Endothelial cell of hepatic sinusoid (primary cell): ENCODE results near the gene HCK.

Experiments used
- in situ Hi-C: cut with HindIII; loops from 2 replicates; pipeline ENCODE4 v1.10.0; 2017; ENCODE audit warnings: low sequenced_read_pairs

The HCK gene

DNA sequence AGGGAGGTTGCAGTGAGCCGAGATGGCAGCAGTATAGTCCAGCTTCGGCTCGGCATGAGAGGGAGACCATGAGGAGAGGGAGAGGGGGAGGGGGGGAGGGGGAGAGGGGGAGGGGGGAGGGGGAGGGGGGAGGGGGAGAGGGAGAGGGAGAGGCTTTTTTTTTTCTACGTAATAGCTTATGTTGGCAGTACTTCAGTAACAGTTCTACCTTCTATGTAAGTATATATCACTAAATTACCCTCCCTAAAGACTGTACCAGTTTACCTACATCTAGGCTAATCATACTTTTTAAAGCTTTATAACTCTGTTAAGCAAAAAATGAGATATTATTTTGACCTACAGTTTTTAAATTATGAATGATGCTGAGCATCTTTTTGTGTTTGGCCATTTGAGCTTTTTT, 71.0 kb downstream of the HCK start:
- in situ Hi-C loops: no loop called here

DNA sequence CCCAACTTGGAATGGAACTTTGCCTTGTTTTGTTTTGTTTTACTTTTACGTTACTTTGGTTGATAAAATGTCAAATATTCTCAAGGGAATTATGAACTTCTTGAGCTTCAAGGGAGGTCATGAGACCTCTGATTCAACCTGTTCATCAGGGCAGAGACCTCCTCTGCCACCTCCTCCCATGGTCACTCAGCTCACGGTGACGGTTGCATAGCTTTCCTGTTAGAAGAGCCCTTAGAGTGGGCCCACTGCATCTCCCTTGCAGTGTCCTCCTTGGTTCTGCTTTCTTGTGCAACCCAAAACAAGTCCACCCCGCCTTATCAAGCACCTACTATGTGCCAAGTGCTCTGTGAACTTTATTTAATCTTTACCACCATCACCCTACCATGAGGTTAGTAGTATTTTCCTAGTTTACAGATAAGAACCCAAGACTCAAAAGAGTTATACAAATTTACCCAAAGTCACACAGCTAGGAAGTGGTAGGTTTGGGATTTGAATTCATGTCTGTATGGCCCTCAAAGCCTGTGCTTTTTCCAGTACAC, 72.9 kb downstream of the HCK start:
- in situ Hi-C loops: no loop called here

DNA sequence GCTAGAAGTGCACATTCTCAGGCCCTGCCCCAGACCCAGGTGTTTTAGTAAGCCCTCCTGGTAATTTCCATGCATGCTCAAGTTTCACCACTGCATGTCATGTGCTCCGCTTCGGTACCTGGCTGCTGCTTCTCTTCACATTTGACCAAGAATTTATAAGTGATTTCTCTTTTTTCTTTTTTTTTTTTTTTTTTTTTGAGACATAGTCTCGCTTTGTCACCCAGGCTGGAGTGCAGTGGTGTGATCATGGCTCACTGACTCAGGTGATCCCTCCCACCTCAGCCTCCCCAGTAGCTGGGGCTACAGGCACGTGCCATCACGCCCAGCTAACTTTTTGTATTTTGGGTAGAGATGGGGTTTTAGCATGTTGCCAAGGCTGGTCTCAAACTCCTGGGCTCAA, 73.5 kb downstream of the HCK start:
- in situ Hi-C loops: no loop called here

DNA sequence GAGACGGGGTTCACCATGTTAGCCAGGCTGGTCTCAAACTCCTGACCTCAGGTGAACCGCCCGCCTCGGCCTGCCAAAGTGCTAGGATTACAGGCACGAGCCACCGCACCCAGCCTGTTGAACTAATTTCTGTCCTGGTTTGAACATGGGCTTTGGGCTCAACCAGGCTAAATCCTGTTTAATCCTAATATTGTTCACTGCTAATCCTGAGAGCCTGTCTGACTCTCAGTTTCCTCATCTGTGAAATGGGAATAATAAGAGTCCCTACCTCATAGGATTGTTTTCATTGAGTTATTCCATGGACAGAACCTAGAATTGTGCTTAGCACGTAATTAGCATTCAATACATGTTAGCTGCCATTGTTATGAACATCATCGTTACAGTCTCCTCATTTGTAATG, 74.9 kb downstream of the HCK start:
- in situ Hi-C loops: no loop called here

DNA sequence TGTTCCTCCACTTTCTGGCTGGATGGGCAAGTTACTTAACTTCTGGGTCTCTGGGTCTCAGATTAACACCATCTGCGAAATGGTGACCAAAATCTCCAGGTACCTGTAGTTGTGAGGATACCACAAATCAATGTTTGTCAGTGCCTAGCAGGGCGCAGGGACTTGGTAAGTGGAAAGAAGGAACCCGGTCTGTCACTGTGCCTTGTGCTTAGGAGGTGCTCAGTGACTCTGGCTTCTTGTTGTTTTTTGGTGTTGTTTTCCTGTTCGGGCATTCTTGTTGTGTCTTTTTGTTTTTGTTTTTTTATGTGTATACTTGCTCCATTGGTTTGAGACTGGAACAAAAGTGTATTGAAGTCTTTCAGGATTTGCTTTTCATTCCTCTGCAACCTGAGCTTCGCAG, 75.3 kb downstream of the HCK start:
- in situ Hi-C loops: no loop called here

DNA sequence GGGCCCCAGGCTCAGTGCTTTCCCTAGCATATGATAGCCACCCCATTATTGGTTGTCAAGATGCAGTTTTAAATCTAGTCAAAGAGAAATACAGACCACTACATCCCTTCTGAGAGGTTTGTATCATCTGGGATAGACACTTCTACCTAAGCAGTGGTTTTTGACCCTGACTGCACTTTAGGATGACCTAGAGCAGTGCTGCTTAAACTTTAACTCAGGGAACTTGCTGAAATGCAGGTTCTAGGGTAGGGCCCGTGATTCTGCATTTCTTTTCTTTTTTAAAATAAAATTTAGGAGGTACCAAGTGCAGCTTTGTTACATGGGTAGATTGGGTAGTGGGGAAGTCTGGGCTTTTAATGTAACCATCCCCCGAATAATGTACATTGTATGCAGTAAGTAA, 76.1 kb downstream of the HCK start:
- in situ Hi-C loops: no loop called here

DNA sequence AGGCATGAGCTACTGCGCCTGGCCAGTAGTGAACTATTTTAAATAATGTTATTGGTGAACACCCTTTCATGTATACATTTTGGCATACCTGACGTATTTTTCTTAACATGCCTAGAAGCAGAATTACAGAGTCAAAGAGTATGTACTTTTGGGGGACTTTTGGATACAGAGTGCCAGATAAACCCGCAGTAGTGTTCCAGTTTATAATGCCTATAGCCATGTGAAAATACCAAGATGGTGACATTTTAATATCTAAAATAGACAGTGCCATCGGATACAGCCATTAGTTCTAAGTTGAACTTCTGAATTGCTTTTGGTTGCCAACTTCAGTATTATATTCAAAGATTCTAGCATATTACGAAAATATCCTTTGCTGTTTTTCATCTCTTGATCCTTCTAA, 77.8 kb downstream of the HCK start:
- in situ Hi-C loops: no loop called here

DNA sequence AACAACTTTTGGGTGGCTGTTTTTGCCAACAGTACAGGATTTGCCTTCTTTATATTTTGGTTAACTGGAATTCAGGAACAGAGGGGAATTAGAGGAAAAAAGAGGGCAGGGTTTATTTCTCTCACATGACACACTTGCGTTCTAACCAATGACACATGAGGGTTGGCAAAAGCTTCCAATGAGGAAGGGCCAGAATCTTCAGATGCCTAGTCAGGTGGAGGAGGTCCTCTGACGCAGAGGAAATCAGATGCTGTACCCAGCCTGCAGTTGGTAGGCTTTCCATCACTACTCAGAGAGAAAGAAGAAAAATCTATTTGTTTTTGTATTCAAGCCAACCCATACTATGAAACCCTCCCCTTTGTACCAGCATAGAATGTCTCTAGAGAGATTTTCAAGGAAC, 78.3 kb downstream of the HCK start:
- in situ Hi-C loops: no loop called here

DNA sequence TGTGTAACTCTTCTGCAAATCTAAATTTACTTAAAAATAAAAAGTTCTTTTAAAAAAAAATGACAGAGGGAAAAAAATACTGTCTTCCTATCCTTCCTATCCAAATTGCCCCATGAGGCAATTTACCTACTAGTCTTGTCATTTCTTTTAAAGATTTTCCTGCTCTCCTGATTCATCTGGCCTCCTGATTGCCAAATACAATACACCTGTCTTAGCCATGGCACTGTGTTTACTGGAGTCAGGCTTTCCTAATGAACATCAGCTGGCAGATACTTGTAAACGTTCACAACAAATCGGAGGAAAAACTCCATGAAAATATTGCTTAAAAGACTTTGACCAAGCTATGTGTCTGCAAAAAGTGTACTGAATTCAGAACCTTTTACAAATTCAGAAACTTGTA, 78.9 kb downstream of the HCK start:
- in situ Hi-C loops: no loop called here

DNA sequence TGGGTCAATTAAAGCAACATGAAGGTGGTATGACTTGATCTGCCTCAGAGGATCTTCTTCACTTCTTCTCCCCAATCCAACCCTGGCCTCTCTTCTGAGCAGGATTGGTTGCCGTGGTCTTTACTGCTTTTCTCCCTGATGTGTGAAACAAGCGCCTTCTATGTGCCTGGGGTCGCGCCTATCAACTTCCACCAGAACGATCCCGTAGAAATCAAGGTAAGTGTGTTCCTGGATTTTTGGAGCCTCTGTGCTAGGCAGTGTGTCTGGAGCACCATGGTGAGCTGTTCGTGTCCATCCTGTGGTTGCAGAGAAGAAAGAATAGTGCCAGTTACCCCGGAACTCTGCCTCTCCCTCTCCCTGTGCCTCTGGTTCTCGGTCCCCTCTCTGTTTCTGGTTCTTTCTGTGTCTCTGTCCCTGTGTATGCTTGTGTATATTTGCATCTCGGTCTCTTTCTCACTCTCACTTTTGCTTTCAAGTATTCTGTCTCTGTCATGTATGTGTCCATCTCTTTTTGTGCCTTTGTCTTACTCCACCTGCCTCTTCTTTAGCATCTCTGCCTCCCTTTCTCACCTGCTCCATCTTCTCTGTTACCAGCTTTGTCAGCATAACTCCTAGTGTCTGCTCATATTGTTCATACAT, 81.0 kb downstream of the HCK start:
- in situ Hi-C loops: no loop called here

DNA sequence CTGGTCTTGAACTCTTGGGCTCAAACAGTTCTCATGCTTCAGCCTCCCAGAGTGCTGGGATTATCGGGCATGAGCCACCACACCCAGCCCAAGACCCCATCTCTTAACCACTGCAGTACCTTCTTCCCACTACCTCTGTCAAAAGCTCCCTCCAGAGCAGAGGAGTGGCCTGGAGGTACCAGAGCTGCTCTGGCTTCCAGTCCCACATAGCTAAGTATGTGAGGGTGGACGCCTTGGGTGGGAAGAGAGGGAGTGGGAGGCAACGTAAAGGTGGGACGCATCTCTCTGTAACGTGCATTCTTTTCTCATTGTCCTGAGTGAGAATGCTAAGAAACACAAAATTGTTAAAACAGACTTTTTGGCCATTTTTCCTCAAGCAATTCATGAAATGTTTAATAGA, 82.0 kb downstream of the HCK start:
- in situ Hi-C loops: no loop called here

DNA sequence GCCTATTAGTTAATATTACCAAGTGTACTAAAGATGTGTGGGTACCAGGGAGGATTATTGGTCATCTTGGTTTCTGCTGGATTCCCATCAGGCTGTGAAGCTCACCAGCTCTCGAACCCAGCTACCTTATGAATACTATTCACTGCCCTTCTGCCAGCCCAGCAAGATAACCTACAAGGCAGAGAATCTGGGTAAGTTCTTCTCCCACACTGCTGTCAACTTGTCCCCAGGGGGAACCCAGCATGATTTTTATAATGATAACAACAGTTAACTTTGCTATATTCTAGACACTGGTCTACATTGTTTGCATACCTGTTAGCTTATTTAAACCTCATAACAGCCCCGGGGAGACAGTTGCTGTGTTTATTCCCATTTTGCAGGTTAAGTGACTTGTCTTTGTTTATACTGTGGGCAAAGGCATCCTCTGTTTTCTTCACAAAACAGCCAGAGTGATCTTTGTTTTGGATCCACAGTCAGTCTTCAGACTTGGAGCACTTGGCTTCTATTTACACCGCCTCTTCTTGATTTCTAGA, 84.0 kb downstream of the HCK start:
- in situ Hi-C loops: no loop called here

DNA sequence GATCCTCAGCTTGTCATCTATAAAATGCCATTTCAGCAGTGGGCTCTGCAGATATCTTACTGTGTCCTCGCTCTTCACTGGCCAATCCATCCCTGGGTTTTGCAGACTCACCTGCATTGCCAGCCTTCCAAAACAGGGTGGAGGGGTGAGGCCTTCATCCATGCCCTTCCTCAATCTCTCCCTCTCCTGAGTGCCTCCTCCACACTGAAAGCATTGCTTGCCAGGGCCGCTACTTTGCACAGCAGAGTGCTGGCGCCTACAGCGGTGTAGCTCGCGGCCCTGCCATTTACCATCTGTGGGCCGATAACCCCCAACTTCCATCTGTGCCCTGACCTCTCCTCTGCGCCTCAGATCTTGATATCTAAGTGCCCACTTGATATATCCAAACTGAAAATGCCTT, 86.9 kb downstream of the HCK start:
- in situ Hi-C loops: no loop called here

DNA sequence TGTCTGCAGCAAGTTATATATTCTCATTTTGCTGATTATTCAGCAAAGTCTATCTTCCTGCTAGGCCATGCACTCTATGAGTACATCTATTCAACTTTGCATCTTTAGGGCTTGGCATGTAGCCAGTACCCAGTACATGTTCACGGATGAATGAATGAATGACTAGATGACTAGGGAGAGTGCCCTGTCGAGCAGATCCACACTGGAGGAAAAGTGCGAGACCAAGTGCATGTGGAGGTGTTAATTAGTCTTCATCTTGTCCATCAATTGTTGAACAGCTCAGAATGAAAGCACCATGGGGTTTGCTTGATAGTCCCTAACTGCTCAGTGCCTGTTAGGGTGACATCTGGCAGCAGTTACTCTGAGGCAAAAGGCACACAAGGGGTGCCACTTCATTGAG, 87.9 kb downstream of the HCK start:
- in situ Hi-C loops: no loop called here

DNA sequence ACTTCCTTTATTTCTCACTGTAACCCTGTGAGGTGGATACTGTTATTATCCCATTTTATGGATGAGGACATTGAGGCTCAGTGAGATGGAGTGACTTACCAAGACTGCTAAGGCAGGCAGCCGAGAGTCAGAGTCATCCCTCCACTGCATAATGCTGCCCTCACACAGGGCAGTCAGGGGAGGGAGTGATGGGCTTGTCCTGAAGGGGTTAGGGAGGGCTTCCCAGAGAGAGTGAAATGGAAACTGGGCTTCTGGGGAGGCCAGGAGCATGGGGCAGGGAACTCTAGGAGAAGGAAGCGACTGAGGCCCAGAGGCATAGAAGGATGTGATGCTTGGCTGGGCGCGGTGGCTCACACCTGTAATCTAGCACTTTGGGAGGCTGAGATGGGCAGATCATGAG, 88.6 kb downstream of the HCK start:
- in situ Hi-C loops: no loop called here

DNA sequence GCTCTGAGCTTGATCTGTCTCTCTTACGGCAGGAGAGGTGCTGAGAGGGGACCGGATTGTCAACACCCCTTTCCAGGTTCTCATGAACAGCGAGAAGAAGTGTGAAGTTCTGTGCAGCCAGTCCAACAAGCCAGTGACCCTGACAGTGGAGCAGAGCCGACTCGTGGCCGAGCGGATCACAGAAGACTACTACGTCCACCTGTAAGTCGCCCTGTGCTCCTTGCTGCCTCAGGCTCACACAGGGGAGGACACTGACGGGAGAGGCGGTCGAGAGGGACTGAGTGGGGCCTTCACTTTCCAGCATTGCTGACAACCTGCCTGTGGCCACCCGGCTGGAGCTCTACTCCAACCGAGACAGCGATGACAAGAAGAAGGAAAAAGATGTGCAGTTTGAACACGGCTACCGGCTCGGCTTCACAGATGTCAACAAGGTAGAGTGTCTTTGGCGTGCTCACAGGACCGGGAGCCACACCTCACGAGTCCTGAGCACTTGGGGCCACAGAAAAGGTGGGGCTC, 89.5 kb downstream of the HCK start:
- in situ Hi-C loops: no loop called here

DNA sequence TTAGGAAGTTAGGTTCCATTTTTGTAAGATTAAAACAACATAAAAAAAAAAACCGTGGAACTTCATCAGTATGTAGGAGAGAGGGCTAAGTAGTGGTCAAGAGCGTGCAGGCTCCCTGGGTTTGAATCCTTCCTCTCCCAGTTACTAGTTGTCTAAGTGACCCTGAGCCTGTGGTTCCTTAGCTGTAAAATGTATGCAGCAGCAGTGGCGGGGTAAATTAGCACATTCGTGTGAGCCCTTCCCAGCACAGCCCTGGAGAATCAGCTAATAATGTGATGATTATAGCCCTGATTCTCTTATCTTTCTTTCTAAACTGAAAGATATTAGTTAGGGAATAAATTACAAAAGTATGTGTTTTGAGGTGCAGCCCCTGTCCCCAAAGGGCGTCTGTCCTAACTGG, 90.0 kb downstream of the HCK start:
- in situ Hi-C loops: no loop called here

DNA sequence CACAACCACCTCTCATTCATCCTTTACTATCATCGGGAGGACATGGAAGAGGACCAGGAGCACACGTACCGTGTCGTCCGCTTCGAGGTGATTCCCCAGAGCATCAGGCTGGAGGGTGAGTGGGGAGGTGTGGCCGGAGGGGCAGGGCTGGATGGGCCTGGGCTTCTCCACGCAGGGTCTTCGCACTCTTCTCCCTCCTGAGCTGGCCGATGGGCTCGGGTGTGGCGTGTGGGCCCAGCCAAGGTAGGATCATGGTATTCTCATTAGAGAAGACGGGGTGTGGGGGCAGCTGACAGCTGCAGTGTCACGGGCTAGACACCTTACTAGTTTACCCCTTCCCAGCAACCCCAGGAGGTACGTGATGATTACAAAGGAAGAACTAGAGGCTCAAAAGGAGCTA, 90.9 kb downstream of the HCK start:
- in situ Hi-C loops: no loop called here

DNA sequence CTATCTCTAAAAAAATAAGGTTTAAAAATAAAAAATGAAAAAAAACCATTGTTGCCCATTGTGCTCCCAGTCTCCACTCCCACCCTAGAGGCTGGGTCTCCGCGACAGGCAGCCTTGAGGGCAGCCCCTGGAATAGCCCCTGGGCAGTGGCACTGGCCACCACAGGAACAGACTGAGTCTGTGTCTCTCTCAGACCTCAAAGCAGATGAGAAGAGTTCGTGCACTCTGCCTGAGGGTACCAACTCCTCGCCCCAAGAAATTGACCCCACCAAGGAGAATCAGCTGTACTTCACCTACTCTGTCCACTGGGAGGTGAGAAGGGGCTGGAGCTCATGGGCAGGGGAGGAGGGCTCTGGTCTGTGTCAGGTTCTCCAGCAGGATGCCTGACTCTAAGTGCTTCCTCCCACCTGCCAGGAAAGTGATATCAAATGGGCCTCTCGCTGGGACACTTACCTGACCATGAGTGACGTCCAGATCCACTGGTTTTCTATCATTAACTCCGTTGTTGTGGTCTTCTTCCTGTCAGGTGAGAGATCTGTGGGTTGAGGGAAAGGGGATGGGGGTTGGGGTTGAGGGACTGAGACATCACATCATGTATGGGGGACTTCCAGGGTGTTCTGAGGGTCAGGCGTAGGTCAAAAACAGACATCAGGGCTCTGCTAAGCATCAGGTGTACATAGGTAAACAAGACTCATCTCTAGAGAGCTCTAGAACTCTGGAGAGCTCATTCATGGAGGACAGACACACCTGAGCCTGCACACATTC, 93.0 kb downstream of the HCK start:
- in situ Hi-C loops: no loop called here

DNA sequence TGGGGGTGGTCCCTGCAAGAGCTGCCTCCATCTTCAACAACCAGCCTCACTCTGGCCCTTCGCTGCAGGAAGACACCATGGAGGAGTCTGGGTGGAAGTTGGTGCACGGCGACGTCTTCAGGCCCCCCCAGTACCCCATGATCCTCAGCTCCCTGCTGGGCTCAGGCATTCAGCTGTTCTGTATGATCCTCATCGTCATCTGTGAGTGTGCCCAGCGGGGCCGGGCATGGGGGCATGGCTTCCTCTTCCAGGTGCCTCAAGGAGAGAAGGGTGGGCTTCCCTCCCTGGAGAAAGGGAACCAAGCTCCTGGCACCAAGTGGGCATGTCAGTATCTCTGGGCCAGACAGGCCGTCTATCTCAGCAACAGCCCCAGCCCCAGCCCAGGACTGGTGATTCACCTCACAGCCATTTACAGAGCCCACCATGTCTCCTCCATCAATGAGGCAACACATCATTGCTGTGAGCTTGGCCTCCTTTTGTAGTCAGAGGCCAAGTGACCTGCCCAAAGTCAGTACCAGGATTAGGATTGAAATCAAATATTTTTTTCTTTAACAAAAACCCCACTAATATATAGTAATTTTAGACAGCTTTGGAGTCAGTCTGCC, 97.6 kb downstream of the HCK start:
- in situ Hi-C loops: loop anchor here (5.0 to 10.0 kb wide), 2 partner anchors 38 to 65 kb away; no protein-coding TSS in a partner anchor

DNA sequence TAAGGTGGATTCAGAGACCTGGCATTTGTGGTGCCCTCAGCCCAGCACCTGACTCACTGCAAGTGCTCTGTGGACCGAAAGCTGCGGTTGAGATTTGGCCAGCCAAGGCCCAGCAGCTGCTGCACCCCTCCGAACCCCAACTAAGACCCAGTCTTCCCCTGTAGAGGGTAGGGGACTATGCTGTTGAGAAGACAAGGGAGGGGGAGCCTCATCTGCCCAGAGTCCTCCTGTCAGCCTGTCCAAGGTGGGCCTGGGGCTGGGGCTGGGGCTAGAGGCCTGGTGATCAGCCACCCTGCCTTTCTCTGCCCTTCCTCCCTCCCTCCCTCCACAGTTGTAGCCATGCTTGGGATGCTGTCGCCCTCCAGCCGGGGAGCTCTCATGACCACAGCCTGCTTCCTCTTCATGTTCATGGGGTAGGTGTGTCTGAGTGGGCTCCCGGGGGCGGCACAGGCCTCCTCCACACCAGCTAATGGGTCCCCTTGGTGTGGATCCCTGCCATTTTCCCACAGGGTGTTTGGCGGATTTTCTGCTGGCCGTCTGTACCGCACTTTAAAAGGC, 98.3 kb downstream of the HCK start:
- in situ Hi-C loops: loop anchor here (5.0 to 10.0 kb wide), 2 partner anchors 37 to 66 kb away; no protein-coding TSS in a partner anchor
